HG03039 (cell line): ENCODE data around the gene RALGAPA1.

Experiments
- ATAC-seq: cut with Tn5 transposase; IDR thresholded peaks from one replicate; pipeline ENCODE4 v1.9.1; 2021; ENCODE audit warnings: mild to moderate bottlenecking, moderate library complexity; ENCODE audit not compliant: unreplicated experiment

Gene RALGAPA1

GRCh38 chr14:35553808-35554207 is 255.3 kb downstream of the RALGAPA1 start:
- no peak for ATAC-seq

DNA sequence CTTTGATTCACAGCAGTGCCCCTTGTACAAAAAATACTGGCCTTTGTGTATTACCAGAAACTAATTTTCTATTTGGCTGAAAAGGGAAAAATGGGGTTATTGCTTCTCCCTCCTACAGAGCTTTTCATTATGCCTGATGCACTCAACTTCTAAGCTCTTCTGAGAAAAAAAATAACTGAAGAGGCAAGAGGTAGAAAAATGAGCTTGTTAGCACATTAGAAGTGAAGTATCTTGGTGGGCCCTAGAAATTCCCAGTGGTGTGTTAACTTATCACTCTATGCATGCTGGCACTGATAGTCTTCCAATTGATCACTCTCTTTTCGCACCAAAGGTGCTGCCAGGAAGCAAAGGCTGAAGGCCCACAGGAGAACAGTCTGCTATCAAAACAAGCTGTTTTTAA is 258.0 kb downstream of the RALGAPA1 start:
- no peak for ATAC-seq

GRCh38 chr14:35549551-35549950 is 259.5 kb downstream of the RALGAPA1 start:
- ATAC-seq: no peak

DNA sequence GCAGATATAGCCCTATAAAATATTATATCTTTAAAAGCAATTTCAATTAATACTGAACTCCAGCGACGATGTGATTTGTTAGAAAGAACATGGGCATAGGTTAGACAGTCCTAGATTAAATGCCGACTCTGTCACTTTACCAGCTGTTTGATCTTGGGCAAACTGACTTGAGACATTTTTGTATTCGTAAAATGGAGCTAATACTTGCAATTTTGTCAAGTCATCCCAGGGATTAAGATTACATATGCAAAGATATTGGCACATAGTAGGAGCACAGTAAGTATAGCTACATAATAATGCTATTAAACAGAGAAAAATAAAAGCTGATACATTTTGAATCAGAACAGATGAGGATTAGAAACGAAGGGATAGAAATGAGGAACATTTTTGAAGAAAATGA is 266.1 kb downstream of the RALGAPA1 start:
- no peak for ATAC-seq

DNA sequence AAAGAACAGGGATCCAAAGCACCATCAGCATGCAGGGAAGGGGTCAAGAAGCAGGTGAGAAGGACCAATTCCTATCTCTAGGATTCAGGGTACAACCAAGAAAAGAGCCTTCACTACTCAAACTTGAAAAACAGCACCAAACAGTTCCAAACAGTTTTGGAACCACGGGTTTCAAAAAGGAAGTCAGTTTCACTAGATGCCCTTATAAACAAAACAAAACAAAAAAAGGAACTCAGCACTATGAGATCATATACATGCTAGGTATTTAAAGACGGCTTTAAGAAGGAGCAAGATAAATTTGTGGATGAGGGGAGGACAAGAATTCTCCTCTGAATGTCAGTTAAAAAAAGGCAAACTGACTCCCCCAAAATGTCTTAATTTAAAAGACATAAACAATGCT is 269.1 kb downstream of the RALGAPA1 start:
- ATAC-seq: no peak

- ATAC-seq: no peak
Measured at GRCh38 chr14:35535483-35536112, 273.5 kb downstream of the RALGAPA1 start.

DNA sequence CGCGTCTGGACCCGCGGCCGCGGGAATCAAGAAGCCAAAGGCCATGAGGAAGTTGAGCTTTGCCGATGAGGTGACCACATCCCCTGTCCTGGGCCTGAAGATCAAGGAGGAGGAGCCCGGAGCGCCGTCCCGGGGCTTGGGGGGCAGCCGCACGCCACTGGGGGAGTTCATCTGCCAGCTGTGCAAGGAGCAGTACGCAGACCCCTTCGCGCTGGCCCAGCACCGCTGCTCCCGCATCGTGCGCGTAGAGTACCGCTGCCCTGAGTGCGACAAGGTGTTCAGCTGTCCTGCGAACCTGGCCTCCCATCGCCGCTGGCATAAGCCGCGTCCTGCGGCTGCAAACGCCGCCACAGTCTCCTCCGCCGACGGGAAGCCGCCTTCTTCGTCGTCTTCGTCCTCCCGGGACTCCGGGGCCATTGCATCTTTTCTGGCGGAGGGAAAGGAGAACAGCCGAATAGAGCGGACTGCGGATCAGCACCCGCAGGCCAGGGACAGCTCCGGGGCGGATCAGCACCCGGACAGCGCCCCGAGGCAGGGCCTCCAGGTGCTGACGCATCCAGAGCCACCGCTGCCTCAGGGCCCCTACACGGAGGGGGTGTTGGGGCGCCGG is 274.1 kb downstream of the RALGAPA1 start:
- ATAC-seq: peak; percentile 42

GRCh38 chr14:35534208-35534872 is 274.8 kb downstream of the RALGAPA1 start:
- no peak for ATAC-seq

DNA sequence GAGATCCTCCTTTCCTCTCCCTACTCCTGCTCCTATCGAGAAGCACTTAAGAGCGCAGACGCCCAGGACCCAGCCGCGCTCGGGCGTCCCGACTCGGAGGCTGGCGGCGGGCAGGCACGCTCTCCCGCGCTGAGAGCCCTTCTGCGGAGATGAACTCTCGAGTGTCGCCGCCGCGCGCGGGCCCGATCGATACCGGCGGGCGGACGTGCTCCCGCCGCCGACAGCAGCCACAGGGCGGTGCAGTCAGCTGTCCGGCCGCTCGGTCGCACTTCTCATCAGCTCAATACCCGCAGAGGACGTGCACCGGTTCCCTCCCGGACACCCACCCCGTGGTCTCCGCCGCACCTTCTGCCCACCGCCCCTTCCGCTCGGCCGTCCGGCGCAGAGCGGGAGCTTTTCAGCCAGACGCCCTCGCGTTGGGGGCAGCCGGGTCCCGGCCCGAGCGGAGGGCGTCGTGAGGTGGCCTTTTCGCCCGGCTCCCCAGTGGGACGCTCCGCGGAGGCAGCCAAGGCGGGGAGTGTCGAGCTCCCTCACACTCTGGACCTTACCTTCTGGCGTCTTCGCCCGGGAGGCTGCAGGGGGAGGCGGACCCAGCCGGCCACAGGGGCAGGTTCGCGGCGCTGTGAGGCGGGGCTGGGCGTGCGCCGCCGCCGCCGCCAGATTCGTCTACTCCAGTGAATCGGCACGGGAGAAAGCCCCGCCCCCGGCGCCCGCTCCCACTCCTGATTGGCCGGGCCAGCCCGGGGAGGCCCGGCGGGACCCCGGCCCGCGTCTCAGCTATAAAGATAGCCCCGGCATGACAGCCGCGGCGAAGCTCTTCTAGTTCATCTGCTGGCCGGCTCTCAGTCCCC is 275.5 kb downstream of the RALGAPA1 start, which contains the start of gene INSM2:
Gene INSM2, plus strand, starts transcription at position 808 of the 851 bp plus-strand sequence. CDS start 89 bp downstream, outside the sequence.
- peak; percentile 78 for ATAC-seq

- no peak for ATAC-seq
Measured at GRCh38 chr14:35532783-35533356, 276.2 kb downstream of the RALGAPA1 start.

DNA sequence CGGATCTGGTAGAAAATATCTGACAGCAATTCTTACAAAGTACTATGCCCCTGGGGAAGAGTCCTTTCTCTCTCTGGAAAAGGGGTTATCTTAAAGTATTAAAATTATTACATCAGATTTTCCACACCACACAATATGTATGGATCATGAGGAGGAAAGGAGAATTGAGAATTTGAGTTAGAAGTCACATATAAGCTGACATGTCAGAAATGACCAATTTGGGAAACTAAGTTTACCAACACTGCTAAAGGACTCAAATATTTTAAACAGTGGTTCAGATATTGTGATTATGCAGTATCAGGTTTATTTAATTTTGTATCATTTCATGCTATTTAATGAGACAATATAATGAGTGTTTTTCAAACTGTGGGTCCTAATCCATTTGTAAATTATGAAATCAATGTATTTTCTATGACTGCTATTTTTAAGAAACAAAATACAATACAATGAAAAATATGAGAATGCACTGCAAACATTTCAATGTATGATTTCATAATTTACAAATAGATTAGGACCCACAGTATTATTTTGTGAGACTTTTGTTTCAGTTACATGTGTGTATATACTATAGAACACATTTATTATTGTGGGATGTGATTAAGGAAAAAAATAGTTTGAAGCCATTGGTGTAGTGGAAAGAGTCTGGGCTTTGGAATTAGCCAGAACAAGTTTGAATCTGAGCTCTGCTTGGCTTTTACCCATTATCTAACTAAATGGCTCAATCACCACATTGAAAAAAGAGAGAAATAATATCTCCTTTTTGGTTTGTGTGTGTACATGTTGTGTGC is 276.9 kb downstream of the RALGAPA1 start:
- ATAC-seq: no peak

DNA sequence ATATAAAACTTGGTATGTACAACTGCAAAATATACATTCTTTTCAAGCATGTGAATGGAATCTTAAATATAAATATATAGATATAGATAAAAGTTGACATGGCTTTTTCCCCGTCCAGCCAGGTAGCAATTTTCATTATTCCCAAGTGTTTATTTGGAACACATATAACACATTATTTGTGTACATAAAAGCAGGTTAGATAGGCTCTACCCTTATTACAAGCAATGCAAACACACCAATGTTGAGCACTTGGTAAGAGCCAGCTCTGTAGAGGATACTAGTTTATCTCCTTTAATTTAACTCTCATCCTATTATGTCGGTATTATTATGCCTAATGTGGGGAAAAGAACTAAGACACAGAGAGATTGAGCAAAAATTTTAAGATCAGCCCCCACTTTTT is 282.1 kb downstream of the RALGAPA1 start:
- no peak for ATAC-seq

GRCh38 chr14:35525695-35526094 is 283.4 kb downstream of the RALGAPA1 start:
- no peak for ATAC-seq

GRCh38 chr14:35519986-35520385 is 289.1 kb downstream of the RALGAPA1 start:
- no peak for ATAC-seq

- no peak for ATAC-seq
Measured at GRCh38 chr14:35515916-35516315, 293.2 kb downstream of the RALGAPA1 start.

- no peak for ATAC-seq
Measured at GRCh38 chr14:35512765-35513164, 296.3 kb downstream of the RALGAPA1 start.

GRCh38 chr14:35509846-35510245 is 299.2 kb downstream of the RALGAPA1 start:
- ATAC-seq: no peak

- ATAC-seq: no peak
Measured at GRCh38 chr14:35506927-35507326, 302.2 kb downstream of the RALGAPA1 start.

- no peak for ATAC-seq
Measured at GRCh38 chr14:35506461-35506860, 302.6 kb downstream of the RALGAPA1 start.

DNA sequence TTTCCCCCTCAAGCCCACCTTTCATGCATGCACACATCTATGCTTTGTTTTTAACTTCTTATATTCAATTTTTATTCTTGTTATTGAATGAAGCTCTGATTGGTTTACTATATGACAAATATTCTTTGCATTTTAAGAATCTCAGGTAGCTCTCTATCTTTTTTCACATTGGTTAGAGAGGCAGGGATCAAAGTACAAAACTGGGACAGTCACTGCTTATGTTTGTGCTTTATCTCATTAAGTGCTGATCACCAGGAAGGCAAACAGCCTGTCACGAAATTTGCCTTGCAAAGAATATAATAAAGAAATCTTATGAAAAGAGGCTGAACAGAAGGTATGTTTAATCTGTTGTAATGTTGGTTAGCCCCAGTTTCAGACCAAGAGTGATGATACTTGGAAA is 304.8 kb downstream of the RALGAPA1 start:
- no peak for ATAC-seq
